HK-2 (cell line): Measurements from ENCODE around the gene MINDY1.

Experiments used
- DNase-seq: peaks from one replicate; pipeline ENCODE4 v3.0.0-alpha.2; 2018; ENCODE audit not compliant: unreplicated experiment

Gene MINDY1

GRCh38 chr1:151011154-151011850 is 4.6 kb upstream of the MINDY1 start:
- DNase-seq = no peak

- DNase-seq = no peak
Measured at GRCh38 chr1:151010346-151010726, 3.6 kb upstream of the MINDY1 start.

- no peak for DNase-seq
Measured at GRCh38 chr1:151009674-151010345, 3.1 kb upstream of the MINDY1 start.

- no peak for DNase-seq
Measured at GRCh38 chr1:151009206-151009587, 2.5 kb upstream of the MINDY1 start.

- DNase-seq = peak; percentile 90
Measured at GRCh38 chr1:151008244-151009205, 1.8 kb upstream of the MINDY1 start, which contains the start of gene PRUNE1. Gene PRUNE1 (plus strand): TSS chr1:151008449. CDS start chr1:151008633, 184 bp downstream.

GRCh38 chr1:151007853-151008243 is 1.1 kb upstream of the MINDY1 start:
- DNase-seq = no peak

- DNase-seq = no peak
Measured at GRCh38 chr1:151005729-151006319, 878 bp downstream of the MINDY1 start.

GRCh38 chr1:151003180-151003579 is 3.5 kb downstream of the MINDY1 start:
- no peak for DNase-seq

- no peak for DNase-seq
Measured at GRCh38 chr1:151002611-151003010, 4.1 kb downstream of the MINDY1 start.

GRCh38 chr1:151002051-151002450 is 4.7 kb downstream of the MINDY1 start:
- DNase-seq = no peak

- DNase-seq = no peak
Measured at GRCh38 chr1:151001602-151002001, 5.1 kb downstream of the MINDY1 start.

GRCh38 chr1:151000408-151000807 is 6.3 kb downstream of the MINDY1 start:
- DNase-seq = no peak

- DNase-seq = no peak
Measured at GRCh38 chr1:150999926-151000325, 6.8 kb downstream of the MINDY1 start.

- peak; percentile 65 for DNase-seq
Measured at GRCh38 chr1:150999051-150999674, 7.5 kb downstream of the MINDY1 start.

GRCh38 chr1:150997949-150998348 is 8.8 kb downstream of the MINDY1 start:
- DNase-seq = no peak

GRCh38 chr1:150997126-150997872 is 9.4 kb downstream of the MINDY1 start:
- no peak for DNase-seq

- no peak for DNase-seq
Measured at GRCh38 chr1:150995896-150996295, 10.8 kb downstream of the MINDY1 start.

GRCh38 chr1:150995460-150995859 is 11.2 kb downstream of the MINDY1 start:
- DNase-seq = no peak

GRCh38 chr1:150994248-150994647 is 12.5 kb downstream of the MINDY1 start:
- DNase-seq = no peak

- DNase-seq = no peak
Measured at GRCh38 chr1:150992626-150993025, 14.1 kb downstream of the MINDY1 start.

GRCh38 chr1:150987924-150988323 is 18.8 kb downstream of the MINDY1 start:
- no peak for DNase-seq
